Measurements from ENCODE around the gene CHRNA10.

Gene CHRNA10

DNA sequence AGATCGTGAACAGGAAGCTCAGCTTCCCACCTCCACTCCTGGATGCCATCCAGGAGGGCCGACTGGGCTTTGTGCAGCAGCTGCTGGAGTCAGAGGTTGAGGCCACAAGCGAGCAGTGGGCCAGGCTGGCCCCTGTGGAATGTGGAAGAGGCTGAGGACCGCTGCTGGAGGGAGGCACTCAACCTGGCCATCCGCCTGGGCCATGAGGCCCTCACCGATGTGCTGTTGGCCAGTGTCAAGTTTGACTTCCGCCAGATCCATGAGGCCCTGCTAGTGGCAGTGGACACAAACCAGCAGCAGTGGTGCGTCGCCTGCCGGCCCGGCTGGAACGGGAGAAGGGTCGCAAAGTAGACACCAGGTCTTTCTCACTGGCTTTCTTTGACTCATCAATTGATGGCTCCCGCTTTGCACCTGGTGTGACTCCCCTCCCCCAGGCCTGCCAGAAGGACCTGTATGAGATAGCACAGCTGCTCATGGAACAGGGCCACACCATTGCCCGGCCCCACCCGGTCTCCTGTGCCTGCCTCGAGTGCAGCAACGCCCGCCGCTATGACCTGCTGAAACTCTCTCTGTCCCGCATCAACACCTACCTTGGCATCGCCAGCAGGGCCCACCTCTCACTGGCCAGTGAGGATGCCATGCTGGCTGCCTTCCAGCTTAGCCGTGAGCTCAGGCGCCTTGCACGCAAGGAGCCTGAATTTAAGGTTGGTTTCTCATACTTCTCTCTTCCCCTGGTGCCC, 54.3 kb downstream of the CHRNA10 start:
- Histone ChIP-seq H3K9me2 (replicated peaks; ENCODE audit: control insufficient read depth, low read length) (no peaks in the 10 kb centered on the region), H3K4me2 (ENCODE audit: low read length) (no peak overlapping the region), H3K27ac (ENCODE audit: low read depth, low read length) (no peak overlapping the region), H3K4me1 (ENCODE audit: control insufficient read depth, low read length) (no peaks in the 10 kb centered on the region), H3F3A (ENCODE audit: control insufficient read depth, insufficient read depth) (no peaks in the 10 kb centered on the region), H3K27me3 (ENCODE audit: control insufficient read depth, low read length) (no peaks in the 10 kb centered on the region; the same call in 1 of the 2 replicates), H3K4me3 (ENCODE audit: low read length) (no peak overlapping the region), H3K79me2 (ENCODE audit: control insufficient read depth, low read length) (no peaks in the 10 kb centered on the region), H3K9me3 (ENCODE audit: control insufficient read depth, insufficient read depth, low read length) (no peaks in the 10 kb centered on the region), H4K20me1 (ENCODE audit: control insufficient read depth, insufficient read depth, low read depth, low read length) (no peaks in the 10 kb centered on the region), H3K36me3 (ENCODE audit: control insufficient read depth, low read length) (no peaks in the 10 kb centered on the region)
- TF ChIP-seq EZH2phosphoT487 (IDR thresholded peaks at IDR 0.05; ENCODE audit: borderline replicate concordance, low read length) (no peak), CTCF (IDR thresholded peaks at IDR 0.05; ENCODE audit: low read depth, low read length, poor library complexity, severe bottlenecking) (no peak)

- TF ChIP-seq CTCF (IDR thresholded peaks at IDR 0.05; ENCODE audit: low read depth, low read length, poor library complexity, severe bottlenecking) (no peak), EZH2phosphoT487 (IDR thresholded peaks at IDR 0.05; ENCODE audit: borderline replicate concordance, low read length) (no peak)
- Histone ChIP-seq H3K36me3 (ENCODE audit: control insufficient read depth, low read length) (no peaks in the 10 kb centered on the region), H3F3A (ENCODE audit: control insufficient read depth, insufficient read depth) (no peaks in the 10 kb centered on the region), H4K20me1 (ENCODE audit: control insufficient read depth, insufficient read depth, low read depth, low read length) (no peaks in the 10 kb centered on the region), H3K27ac (ENCODE audit: low read depth, low read length) (no peak overlapping the region), H3K9me3 (ENCODE audit: control insufficient read depth, insufficient read depth, low read length) (no peaks in the 10 kb centered on the region), H3K4me2 (ENCODE audit: low read length) (no peak overlapping the region), H3K79me2 (ENCODE audit: control insufficient read depth, low read length) (no peaks in the 10 kb centered on the region), H3K4me1 (ENCODE audit: control insufficient read depth, low read length) (no peaks in the 10 kb centered on the region), H3K4me3 (ENCODE audit: low read length) (no peak overlapping the region), H3K9me2 (replicated peaks; ENCODE audit: control insufficient read depth, low read length) (no peaks in the 10 kb centered on the region), H3K27me3 (ENCODE audit: control insufficient read depth, low read length) (no peaks in the 10 kb centered on the region; the same call in 1 of the 2 replicates)
Observed at GRCh38 chr11:3615998-3616397, 55.2 kb downstream of the CHRNA10 start.
